Measurements from ENCODE around the gene TMEM63C. TPM values are rescaled to one million over a fixed set of nuclear protein-coding genes. Genes with fewer than 3 reads are reported as not detected.

Gene TMEM63C
- total RNA-seq, 1 donor from 2014 or later = 0.92 TPM

DNA sequence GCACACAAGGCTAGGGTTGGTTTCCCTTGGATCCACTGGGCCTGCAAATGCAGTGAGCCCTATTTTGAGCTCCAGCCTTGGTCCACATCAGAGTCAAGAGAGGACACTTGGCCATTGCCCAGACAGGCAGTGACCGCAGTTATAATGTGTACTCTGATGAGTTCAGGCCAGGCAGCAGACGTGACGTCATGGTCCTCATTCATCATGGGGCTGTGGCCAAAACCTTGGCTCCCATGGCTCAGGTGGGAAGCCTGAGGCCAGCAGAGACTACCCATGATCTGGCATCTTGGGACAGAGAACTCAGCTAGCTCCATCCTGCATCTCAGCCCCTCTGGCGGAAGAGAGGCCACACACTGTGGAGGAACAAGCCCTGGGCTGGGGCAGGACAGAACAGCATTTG is 16.4 kb downstream of the TMEM63C start:
- DNase-seq = no peak

DNA sequence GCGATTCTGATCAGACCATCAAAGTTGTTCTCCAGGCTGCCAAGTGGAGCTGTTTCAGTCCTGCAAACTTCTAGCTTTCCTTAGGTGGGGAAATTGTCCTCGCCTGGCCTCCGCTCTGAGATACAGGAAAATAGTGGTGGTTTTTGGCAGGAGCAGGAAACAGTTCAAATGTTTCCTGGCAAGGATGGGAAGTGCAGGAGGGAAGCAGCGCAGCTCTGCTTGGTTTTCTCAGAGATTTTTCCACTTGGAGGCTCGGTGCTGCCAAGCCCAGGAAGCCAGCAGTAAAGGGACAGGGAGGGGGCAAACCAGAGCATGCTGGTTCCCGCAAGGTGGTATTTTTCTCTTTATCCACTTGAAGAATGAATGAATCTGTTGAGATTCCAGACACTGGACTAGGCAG is 17.0 kb downstream of the TMEM63C start:
- DNase-seq = no peak

DNA sequence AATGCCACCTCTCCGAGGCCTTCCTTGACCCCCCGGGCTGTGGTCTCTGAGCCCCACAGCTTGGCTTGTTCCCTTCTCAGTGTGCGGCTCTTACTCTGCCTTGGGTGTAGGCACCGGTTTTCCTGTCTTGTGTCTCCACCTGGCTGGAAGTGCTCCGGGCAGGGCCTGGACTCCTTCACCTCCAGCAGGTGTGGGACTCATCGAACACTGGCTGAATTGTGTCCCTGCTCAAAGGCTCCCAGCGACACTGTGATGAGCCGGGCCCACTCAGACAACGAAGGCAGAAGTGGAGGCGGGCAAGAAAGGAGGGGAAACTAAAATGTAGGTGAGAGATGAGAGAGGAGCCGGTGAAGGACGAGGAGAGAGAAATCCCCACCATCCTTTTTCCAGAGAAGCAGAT is 18.0 kb downstream of the TMEM63C start:
- no peak for DNase-seq

DNA sequence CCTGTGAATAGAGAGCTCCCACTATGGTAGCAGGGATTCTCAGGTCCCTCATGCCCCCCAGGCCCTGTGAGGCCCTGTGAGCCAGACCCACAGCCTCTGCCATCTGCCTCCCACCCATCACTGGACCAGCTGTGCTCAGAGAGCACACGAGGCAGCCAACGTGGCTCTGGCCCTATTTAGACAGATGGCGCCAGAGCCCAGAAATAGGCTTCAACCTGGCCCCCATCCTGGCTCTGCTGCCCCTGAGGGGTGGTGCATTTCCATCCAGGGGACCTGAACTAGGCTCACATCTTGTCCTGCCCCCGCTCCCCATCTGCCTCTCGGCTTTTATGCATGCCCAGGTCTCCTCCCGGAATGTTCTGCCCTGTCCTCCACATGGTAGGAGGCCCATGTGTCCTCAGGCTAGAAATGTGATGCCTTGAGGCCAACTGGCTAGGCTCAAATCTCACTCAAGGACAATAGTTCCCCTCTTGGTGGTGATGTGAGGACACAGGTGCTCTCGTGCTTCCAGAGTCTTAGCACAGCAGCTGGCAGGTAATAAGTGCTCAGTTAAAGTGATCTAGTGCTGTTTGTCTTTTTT is 18.9 kb downstream of the TMEM63C start:
- peak; percentile 40 for DNase-seq

DNA sequence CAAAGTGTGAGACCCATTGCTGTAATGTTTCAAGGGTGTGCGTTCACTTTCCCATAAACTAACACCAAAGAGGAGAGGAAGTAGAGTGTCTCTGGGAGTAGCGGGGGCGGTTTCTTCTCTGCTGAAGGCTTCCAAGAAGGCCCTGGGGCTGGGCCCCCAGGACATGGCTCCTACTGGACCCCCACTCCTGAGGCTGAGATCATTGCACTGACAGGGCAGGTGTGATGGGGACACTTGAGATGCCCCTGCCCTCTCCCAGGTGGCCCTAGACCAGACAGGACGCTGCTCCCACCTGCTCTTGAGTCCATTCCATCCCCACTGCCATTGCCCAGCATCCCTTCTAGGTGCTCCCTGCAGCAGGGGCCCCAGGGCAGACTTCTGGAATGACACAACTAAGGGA is 20.1 kb downstream of the TMEM63C start:
- DNase-seq = no peak

DNA sequence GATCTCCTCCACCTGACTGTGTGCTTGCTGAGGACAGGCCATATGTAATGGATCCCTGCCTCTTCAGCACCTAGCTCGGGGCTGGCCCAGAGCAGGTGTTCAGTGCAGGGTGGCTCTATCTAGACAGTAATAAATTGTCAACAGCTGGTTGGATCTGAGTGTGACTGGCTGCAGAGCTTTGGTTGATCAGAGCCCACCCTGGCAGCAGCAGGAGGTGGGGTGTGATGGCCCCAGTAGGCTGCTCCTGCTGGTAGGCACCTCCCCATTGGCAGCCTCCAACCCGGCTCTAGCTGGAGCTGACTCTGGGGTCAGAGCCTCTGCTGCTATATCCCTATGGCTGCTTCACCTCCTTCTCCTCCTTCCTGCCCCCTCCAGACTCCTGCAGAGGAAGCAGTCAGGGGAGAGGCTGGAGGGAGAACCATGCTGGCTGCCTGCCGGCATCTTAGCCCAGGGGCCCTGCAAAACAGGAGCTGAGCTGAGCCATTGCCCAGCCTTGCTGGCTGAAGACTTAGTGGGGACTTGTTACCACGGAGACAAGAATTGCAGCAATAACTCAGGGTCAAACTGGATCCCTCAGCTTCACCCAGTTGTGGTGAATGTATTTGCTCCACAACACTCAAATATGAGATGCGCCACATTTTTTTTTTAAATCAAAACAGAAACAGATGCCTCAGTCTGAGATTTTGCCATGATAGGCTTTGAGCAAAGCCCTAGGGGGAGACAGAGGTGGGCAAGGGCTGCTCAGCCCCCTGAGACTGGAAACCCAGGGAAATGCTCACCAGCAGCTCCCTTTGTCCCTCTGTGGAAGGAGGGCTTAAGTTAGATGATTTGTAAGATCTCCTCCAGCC is 22.2 kb downstream of the TMEM63C start:
- peak; percentile 54 for DNase-seq

DNA sequence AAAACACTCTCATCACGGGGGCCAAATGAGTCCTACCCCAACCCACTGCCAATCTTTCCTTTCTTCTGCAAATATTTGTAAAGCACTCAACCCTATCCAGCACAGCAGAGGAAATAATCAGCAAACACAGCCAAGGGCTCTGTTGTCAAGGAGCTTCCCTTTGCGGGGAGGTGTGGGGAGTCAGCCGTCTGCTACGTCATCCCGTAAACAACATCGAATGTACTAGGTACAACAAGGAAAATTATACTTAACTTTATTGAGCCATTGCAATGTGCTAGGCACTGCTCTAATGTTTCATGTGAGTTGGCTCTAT is 22.8 kb downstream of the TMEM63C start:
- peak; percentile 23 for DNase-seq

DNA sequence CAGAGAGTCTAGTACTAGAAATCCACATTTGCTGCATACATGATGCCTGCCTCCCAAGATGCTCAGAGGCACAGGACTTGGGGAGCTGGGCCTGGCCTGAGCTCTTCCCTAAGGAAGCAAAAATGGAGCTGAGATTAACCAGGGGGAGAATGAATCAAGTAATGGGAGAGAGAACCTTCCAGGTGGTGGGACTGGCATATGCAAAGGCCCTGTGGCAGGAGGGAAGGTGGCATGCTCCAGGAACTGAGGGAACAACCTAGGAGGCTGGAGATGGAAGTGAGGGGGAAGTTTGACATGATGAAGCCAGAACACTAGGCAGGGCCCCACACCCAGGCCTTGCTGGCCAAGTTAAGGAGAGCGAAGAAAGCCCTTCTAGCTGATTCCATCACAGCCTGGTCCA is 23.3 kb downstream of the TMEM63C start:
- no peak for DNase-seq

DNA sequence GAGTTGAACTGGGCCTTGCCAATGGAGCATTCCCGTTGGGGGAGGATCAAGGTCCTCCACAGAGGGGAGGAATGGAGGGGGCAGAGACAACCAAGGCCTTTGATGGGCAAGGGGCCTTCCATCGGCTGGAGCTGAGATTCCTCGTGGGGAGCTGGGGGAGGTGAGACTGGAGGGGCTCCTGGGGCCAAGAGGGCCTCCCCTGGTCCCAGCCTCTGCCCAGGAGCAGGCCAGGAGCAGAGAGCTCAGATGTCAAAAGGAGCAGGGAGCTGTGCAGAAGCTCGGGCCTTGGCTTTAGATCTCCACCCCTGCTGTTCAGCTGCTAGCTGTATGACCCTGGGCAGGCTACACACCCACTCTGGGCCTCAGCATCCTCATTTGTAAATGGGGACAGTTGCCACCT is 24.0 kb downstream of the TMEM63C start:
- no peak for DNase-seq

DNA sequence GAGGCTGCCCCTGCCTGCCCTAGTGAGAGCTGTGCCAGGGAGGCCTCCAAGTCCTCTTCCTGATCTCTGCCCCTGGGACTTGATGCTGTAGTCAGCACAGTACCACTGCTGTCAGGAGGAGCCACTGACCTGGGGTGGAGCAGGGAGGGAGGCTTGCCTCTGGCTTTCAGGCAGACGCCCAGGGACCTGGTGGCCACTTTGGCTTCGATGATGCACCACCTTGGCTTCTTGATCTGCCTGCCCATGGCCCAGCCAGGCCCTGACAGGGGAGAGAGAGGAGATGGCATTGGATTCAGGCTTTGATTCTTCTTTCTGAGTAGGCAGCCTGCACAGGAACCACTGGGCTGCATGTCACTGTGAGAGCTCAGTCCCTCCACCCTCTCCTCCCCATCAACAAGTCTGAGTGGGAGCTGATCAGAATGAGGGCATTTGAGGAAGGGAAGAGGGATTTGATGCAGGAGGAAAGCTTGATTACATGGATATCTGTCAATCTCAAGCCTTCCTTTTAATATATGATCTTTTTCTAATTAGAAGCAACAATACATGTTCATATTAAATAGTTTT is 24.7 kb downstream of the TMEM63C start:
- no peak for DNase-seq

DNA sequence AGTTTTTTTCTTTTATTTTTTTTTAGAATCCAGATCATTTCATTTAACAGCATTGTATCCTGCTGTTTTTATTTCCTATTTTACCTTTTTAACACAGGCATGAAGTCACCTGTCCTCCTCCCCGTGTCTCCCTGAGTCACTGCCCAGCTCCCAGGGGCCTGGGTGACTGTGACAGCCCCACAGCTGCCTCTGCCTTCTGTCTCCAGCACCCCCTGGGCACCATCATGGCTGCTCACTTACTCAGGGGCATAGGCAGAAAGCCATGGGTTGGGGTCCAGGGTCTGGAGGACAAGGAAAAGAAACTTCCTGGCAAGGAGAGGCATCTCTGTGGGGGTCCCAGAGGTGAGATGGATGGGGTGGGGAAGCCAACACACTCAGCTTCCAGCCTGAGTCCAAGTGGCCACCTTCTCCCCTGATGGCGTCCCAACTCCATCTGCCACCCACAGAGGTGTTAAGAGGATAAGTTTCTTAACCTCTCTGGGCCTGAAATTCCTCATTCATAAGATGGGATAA is 25.3 kb downstream of the TMEM63C start:
- DNase-seq = no peak

DNA sequence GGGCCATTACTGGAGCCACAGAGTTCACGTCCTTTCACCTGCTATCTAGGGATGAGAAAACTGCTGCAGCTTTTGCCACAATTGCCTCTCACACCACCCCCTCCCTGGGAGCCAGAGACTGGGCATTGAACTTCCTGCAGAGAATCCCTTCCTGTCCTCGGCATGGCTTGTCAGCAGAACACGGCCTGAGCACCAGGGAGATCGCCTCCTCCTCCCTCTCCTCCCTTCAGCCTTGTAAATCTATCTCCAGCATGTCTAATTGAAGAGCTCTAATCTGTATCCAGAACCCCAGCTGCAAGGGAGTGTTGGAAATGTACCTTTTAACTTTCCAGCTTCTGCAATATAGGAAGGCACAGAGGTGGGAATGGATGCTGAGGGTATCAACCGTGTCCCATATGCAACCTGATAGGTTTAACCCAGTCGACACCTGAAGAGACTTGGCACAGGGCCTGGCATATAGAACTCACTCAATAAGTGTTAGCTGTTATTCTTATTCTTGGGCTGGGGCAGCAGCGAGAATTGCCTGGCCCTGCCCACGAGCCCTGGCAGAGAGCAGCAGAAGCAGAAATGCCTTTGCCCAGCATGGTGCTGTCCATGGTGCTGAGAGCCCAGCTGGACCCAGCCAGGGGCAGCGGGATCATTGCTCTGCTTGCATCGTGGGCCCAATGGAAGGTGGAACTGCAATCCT is 26.8 kb downstream of the TMEM63C start:
- DNase-seq = peak; percentile 95

DNA sequence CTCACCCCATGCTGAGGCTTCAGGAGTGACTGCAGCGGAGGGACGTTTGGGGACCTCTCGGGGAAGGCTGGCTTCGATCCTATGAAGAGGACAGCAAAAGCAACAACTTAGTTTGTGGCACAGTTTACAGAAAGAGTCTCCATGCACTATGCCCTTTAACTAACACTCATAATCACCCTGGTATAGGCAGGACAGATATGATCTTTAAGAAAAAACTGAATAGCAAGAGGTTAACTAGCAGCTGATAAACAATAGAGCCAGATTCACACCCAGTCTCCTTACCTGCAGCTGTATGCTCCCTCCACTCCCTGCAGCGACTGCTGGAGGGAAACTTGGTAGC is 27.4 kb downstream of the TMEM63C start:
- DNase-seq = no peak

DNA sequence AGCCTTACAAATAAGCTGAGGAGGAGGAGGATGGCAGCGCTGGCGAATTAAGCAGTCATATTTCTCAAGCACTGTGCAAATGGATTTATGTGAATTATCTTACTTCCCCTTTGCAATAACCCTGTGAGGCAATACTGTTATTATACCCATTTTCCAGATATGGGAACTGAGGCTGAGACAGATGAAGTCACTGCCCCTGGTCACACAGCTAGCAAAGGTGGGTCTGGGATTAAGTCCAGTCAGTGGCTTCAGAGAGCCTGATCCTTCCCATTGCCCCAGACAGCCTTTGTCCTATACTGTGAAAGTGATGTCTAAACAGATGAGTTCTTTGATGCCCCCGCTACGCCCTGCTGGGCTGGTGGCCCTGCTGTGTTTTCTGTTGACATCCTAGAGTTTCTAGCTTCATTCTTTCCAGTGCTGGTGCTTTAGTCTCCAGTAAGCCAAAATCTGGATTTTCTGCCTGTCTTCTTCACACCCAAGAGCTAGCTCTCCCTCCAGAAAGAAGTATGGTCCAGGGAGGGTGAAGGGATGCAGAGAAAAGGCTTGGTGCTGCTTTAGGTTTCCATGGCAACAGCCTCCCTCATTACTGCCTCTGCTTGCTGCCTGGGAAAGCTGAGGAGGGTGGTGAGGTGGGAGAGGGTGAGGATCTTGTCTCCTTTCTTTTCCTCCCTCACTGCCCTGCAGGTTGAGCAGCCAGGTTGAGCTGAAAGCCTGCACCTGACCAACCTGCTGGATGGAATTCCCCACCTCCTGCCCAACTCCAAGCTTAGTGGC is 30.7 kb downstream of the TMEM63C start:
- no peak for DNase-seq

DNA sequence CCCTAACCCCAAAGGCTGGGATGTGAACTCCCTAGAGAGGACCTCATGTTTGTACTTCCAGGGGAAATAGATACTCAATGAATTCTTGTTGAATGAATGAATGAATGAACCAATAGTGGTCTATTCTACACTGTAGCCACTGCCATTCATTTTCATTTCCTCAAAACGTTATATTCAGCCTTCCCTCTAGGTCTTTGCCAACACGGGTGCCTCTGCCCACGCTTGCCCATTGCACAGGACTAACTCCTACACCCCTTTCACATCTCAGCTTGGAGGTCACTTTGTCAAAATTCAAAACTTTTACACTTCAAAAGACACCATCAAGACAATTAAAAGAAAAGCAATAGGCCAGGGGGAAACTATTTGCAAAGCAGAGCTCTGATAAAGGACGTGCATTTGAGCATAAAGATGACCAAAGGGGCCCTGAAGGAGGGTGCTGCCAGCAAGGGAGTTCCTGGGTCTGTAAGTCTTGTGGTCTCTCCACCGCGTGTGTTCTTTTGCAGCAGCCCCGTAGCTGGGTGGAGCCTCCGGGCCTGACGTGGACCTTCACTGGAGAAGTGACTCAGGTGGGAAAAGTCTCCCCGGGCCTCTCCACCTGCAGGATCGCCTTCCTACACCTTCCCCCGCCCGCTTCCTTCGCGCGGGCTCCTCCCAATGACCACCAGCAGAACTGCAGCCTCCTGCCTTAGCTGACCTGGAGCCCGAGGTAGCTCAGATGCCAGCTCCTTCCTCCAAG is 31.5 kb downstream of the TMEM63C start:
- peak; percentile 40 for DNase-seq

DNA sequence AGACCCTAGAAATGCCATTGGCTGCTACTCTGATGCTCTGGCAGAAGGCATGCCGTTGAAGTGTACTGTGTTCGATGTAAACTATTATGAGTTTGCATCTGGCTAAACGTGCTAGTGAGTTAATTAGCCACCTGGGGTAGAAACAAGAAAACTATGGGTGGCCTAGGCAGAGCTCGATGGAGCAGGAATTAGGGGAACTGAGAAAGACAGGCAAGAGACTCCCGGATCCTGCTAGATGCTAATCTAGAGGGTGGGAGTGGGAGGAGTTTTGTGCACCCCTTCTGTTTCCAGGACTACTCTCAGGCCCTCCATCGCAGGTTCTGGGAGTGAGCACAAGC is 32.0 kb downstream of the TMEM63C start:
- no peak for DNase-seq

DNA sequence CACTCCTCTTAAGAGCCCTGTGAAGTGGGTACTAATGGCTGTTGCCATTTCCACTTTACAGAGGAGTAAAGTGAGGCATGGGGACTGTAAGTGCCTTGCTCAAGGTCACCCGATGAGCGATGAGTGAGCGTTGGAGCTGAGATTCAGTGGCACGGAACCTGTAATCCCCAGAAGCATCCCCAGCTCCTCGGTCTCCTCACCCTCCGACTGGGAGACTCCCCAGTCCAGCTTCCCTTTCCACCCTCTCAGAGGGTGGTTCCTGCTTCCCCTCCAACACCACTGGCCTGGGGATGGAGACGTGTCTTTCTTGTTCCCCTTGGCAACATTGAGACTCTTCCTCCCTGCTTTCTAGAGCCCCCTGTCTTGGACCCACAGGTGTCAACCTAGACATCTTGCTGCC is 32.6 kb downstream of the TMEM63C start:
- DNase-seq = no peak

DNA sequence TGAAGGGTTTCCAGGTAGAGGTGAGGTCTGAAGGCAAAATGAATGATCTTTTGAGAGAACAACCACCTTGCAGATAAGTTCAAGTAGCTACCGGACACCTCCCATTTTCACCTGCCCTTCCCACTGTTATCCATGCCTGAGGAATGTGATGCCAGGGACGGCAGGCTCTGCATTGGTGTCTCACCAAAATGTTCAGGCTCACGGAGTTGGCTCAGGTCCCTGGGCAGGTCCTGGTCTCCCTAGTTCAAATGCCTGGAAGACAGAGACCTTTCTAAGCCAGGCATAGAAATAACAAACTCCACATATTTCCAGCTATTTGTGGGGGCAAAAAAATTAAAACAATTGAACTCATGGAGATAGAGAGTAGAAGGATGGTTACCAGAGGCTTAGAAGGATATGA is 36.0 kb downstream of the TMEM63C start:
- DNase-seq = no peak

DNA sequence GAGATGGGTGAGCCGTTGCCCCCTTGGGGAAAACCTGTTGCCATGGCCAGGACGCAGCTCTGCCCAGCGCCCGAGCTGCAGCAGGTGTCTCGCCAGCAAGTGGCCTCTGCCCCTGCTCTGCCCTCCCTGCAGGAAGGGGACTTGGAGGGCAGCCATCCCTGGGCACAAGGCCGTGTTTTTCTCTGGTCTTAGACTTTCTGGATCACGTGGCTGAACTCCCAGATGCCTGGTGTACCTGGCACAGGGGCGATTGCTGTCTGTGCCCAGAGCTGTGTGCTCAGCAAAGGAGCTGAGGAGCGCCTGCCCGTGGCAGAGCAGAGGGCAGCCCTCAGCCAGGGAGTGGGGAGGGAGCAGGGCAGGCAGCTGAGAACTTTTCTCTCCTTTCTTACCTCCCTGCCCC is 38.0 kb downstream of the TMEM63C start:
- no peak for DNase-seq

DNA sequence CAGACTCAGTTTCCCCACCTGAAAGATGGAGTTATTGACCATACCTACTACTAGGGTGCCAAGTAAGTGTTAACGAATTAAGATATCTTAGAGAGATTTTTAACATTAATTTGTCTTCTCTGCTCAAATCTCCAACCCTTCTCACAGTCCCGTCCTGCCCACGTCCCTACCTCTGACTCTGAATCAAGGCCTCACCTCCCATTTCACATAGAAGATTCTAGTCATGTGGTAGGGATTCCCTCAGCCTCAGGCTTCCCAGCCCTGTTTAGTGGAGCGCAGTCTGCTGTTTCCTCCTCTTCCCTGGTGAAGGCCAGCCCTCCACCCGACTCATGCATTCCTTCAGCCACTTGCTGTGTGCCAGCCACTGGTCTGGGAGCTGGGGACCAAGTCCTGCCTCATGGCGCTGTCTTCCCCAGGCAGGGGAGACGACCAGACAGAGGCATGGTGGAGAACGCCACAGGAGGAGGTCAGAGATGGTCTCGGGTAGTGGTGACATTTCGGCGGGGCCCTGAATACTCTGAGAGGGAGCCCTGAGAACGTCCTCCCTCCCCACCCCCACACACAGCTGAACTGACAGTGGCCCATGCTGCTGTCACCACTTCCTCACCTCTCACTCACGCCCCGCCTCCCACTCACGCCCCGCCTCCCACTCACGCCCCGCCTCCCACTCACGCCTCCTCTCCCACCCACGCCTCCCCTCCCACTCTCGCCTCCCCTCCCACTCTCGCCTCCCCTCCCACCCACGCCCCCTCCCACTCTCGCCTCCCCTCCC is 38.8 kb downstream of the TMEM63C start:
- DNase-seq = no peak

DNA sequence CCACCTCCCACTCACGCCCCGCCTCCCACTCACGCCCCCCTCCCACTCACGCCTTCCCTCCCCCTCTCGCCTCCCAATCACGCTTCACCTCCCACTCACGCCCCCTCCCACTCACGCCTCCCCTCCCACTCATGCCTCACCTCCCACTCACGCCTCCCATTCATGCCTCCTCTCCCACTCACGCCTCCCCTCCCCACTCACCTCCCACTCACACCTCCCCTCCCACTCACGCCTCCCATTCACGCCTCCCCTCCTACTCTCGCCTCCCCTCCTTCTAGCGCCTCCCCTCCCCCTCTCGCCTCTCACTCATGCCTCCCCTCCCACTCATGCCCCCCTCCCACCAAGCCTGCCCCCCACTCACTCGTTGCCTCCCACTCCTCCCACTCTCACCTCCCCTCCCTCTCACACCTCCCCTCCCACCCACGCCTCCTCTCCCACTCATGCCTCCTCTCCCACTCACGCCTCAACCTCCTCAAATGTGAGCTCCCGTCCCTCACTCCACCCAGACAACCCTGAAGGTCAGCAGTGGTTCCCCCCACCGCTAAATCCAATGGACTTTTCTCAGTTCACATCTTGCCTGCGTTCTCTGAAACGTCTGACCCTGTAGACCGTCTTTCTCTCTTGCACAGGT is 39.8 kb downstream of the TMEM63C start:
- DNase-seq = no peak
